NCI-H146 treated with DMSO at 0.1 percent for 48 hours (cell line): ENCODE data around the gene DSCAML1.
A peak's percentile ranks its signal among the peaks of the same experiment; 100 is the strongest.

Experiments
- DNase-seq: peaks from one replicate; lab custom pipeline; 2025; ENCODE audit not compliant: unreplicated experiment; lab: John Stamatoyannopoulos, UW

DSCAML1 gene

DNA sequence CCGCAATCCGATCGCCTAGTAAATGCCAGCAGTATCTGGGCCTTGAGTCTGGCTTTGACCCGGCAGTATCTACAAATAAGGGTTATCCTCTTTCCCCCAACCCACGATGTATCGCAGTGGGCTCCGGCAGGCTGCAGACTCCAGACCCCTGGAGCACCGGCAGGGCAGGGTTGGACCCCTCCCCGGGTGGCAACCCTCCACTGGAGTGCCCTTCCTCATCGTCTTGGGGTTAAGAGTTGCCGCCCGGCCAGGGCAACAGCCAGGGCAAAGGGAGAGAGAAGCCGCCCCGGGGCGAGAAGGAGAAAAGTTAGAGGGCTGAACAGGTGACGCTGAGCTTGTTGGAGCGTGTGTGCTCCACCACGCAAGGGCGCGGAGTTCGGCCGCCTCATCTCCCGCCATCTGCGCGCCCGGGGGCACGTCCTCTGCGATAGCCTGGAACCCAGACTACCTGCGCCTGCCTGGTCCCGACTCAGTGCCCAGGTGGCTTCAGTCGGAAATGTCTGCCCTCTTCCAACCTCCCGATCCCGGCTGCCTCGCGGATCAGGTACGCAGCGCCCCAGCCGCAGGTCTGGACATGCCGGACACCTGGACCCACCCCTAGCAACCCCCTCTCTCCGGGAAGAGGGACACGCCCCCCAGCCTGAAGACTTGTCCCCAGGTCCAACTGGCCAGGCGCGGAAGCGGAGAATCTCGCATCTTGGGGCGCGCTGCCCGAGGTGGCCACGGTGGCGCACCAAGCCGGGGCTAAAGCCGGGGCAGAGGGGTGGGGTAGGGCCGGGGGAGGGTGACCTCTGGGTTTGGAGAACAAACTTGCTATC, 1.2 kb downstream of the DSCAML1 start:
- DNase-seq: peak; percentile 64

DNA sequence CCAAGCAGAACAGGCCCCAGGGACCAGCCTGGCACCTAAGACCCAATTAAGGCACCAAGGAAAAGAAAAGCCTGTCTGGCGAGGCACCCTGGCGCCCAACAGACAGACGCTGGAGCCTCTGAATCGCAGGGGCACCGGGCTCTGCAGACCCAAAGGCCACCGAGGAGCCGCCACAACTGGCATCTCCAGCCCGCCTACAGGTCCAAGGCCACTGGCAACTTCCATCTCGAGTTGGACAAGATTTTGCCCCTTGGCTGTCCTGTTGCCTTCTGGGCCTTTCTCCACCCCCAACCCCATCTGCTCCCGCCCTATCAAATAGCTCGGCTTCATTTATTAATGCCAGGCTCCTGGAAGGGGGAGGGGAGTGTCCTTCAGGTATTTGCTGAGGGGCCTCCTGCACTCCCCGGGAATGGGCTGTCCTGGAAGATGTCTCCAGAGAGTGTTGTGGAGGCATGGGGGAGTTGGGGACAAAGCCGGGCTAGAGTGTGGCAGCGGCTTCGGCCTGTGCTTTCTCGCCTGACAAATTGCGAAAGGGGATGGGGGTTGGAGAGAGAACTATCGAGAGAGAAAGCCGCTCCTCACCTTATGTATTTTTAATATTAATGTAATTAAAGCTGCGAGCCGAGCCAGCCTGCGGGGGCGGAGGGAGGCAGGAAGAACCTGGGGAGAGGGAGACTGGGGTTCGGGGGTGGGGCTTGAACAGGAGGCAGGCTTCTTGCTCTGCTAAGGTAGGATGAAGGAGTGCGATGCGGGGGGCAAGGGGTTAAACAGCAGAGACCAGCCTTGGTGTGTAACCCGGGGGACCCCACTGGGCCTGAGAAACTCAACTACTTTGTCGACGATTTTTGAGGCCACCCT, 2.0 kb downstream of the DSCAML1 start:
- DNase-seq: no peak

DNA sequence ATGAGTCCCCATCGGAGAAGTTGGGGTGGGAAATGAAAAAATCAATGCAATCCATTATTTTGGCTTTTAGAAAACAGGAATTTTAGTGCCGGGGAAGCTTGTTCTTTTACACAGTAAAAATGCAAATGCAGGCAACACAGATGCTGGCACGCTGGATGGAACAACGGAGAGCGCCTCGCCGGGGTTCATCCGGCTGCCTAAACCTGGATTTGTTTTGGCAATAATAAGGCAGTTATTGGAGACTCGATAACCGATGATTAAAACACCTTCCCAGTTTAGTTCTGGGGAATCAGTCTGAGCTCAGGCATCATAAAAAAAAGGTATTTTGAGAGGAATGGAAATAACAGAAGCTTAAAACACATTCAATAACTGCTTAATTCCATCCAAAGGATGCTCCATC, 2.9 kb downstream of the DSCAML1 start:
- no peak for DNase-seq

- no peak for DNase-seq
Measured at GRCh38 chr11:117793583-117793982, 3.4 kb downstream of the DSCAML1 start.

- no peak for DNase-seq
Measured at GRCh38 chr11:117792992-117793391, 4.0 kb downstream of the DSCAML1 start.

DNA sequence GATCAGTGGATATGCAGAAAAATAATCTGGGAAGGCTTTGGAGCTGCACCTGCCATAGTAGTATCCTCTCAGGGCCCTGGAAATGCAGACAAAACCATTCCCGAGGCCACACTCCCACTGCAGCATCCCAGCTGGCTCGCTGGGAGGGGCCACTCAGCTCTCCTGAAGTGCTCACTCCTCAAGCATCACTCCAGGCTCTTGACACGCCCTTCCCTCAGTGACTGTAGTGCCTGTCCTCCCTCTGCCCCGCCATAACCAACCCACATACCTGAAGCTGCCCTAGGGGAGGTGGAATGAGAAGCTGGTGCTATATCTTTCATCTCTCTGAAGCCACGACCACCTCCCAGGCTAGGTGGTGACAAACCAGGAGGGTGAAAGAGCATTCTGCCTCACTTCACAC, 4.8 kb downstream of the DSCAML1 start:
- DNase-seq: no peak

DNA sequence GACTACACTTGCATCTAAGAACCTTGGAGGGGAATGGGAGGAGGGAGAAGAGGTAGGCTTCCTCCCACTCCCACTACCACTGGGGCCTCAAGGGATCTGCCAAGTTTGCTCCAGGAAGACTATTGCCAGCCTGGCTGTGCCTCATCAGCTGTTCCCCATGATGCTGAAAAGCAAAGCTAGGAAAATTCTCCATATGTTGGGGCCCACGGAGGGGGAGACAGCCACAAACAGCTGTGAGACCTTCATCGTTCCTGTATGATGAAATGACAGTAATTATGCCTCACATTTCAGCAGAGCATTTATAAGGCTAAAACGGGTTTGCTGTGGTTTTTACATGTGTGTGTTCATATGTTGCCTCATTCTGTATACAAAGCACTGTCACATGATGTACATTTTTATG, 6.7 kb downstream of the DSCAML1 start:
- no peak for DNase-seq

- DNase-seq: no peak
Measured at GRCh38 chr11:117789241-117789640, 7.8 kb downstream of the DSCAML1 start.

- peak; percentile 44 for DNase-seq
Measured at GRCh38 chr11:117786135-117786870, 10.7 kb downstream of the DSCAML1 start.

- no peak for DNase-seq
Measured at GRCh38 chr11:117782101-117782500, 14.9 kb downstream of the DSCAML1 start.

- DNase-seq: no peak
Measured at GRCh38 chr11:117781627-117782026, 15.4 kb downstream of the DSCAML1 start.

- DNase-seq: no peak
Measured at GRCh38 chr11:117780456-117780855, 16.6 kb downstream of the DSCAML1 start.

- DNase-seq: no peak
Measured at GRCh38 chr11:117774553-117774952, 22.5 kb downstream of the DSCAML1 start.

- DNase-seq: no peak
Measured at GRCh38 chr11:117772360-117772759, 24.7 kb downstream of the DSCAML1 start.

DNA sequence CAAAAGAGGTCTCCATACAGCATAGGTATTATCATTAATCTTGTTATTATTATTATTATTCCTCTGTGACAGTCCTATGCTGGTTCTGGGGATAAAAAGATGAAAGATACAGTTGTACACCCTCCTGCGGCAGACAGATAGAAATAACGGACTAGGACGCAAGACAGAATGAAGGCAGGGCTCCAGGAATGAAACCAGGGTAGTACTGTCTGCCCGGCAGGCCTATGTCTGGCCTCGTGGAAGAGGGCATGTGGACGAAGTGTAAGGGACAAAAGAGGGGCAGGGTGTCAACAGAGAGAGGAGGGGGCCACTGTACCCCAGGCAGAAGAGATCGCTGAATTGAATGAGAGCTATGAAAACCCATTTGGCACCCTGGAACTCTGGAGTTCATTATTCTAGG, 25.2 kb downstream of the DSCAML1 start:
- DNase-seq: no peak

GRCh38 chr11:117771197-117771596, 25.8 kb downstream of the DSCAML1 start:
- no peak for DNase-seq

DNA sequence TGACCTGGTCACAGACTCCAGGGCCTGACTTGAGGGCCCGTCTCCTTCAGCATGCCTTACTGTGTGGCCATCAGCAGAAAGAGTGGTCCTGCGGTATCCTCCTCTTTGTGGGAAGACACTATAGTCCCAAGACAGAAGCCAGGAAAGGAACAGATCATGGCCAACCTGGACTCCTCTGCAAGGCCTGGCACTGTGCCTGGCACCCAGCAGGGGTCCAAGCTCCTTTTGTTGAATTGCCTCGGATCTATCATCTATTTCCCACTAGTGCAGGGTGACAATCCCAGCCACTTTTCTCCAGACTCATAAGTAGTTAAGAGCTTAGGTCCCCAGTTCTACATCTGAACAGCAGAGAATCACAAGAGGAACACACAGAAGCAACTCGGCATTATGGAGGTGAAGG, 27.0 kb downstream of the DSCAML1 start:
- no peak for DNase-seq

DNA sequence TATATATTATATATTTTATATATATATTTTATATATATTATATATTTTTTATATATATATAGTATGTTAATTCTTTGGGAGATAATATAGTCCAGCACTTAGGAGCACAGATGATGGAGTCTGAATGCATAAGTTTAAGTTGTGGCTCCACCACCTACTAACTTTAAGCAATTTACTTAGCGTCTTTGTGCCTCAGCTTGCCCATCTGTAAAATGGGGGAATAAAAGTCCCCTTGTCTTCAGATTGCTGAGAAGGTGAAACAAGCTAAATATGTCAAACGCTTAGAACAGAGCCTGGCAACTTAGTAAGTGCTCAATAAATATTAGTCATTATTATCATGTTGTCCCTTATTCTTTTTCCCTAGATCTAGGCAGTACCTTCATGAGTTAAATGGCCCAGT, 27.5 kb downstream of the DSCAML1 start:
- DNase-seq: no peak

DNA sequence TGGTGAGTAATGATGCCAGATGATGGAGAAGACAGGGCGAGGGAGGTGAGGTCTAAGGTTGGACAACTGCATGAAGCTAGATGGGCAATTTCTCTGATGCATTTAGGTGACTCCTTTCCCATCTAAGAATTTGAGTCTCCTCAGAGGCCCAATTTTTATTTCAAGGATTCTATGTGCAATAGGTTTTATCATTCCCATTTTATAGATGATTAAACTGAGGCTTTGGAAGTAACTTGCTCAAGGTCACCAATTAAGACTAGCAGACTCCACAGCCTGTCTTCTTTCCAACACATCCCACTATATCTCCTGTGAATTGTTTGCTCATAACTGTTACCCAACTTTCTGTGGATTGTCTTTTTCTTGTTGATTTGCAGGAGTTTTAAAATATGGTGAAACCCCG, 28.5 kb downstream of the DSCAML1 start:
- DNase-seq: no peak

GRCh38 chr11:117767071-117767470, 29.9 kb downstream of the DSCAML1 start:
- no peak for DNase-seq

DNA sequence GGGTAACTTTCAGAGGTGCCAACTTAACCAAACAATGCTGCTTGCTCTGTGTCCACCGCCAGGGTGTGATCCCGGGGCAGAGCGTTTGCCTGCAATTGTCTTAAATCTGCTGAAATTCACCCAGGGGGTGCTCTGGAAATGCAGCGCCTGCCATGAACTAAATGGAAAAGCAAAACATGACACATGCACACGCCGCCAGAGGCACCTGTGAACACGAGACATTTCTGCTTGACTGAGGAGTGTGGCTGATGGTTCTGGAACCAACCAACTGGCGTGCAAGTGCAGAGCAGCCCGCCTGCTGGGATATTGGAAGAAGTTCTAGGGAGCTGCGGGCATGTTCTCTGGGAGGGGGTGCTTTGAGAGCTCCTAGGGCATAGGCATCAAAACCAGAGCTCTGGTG, 30.4 kb downstream of the DSCAML1 start:
- no peak for DNase-seq

DNA sequence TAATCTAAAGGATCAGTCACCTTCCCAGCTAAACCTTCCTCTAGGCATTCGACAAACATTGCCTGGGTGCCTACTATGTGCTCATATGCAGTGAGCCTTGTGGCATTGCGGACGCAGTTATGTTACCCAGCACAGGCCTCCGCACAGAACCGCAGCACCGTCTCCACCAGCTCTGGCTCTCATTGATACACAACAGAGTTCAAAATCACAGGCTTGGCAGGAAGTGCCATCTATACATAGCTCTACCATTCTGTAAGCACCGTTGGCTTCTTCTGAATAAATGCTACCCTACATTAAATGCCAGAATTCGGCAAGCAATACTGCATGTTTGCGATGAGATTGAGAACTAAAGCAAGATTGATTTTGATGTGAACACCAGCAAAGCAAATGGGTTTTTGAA, 31.0 kb downstream of the DSCAML1 start:
- DNase-seq: no peak
